Measurements from ENCODE around the gene ADAP1.
"Not testable (repeated sequence)": the region's sequence is repeated elsewhere in the genome, so short reads cannot be mapped to it uniquely, and the experiment has no call there.

Gene ADAP1

GRCh38 chr7:937856-938484 lies 16.5 kb downstream of the ADAP1 start:
- DNase-seq: no peak

GRCh38 chr7:936386-937054 lies 18.0 kb downstream of the ADAP1 start:
- no peak for DNase-seq

GRCh38 chr7:935874-936385 lies 18.6 kb downstream of the ADAP1 start:
- no peak for DNase-seq

GRCh38 chr7:935164-935873 lies 19.2 kb downstream of the ADAP1 start:
- no peak for DNase-seq

- DNase-seq: no peak
These were observed 19.9 kb downstream of the ADAP1 start for GRCh38 chr7:934469-935163.

- DNase-seq: no peak
These were observed 21.9 kb downstream of the ADAP1 start for GRCh38 chr7:932651-932975.

GRCh38 chr7:931871-932650 lies 22.4 kb downstream of the ADAP1 start:
- DNase-seq: no peak

- DNase-seq: no peak
These were observed 23.3 kb downstream of the ADAP1 start for GRCh38 chr7:930975-931758.

GRCh38 chr7:929311-929711 lies 25.2 kb downstream of the ADAP1 start:
- DNase-seq: no peak

- no peak for DNase-seq
These were observed 27.3 kb downstream of the ADAP1 start for GRCh38 chr7:927031-927671.

- DNase-seq: no peak
These were observed 28.1 kb downstream of the ADAP1 start for GRCh38 chr7:926061-927030.

- no peak for DNase-seq
These were observed 28.9 kb downstream of the ADAP1 start for GRCh38 chr7:925601-926000.

- DNase-seq: no peak
These were observed 29.8 kb downstream of the ADAP1 start for GRCh38 chr7:924541-925231.

GRCh38 chr7:924042-924441 lies 30.4 kb downstream of the ADAP1 start:
- DNase-seq: not testable (repeated sequence)

GRCh38 chr7:923108-924041 lies 31.1 kb downstream of the ADAP1 start:
- DNase-seq: peak; percentile 91

GRCh38 chr7:922334-923107 lies 32.0 kb downstream of the ADAP1 start:
- DNase-seq: peak; percentile 42

GRCh38 chr7:921581-922333 lies 32.7 kb downstream of the ADAP1 start:
- DNase-seq: no peak

Data from activated CD4-positive, alpha-beta T cell treated with anti-CD3 and anti-CD28 coated beads, Interleukin-2, amount 50 U/mL, for 1 hour (primary cell).